DMS 273 (cell line): ENCODE measurements around the gene TXN2.
"Not testable (repeated sequence)": the region's sequence is repeated elsewhere in the genome, so short reads cannot be mapped to it uniquely, and the experiment has no call there.

Experiments
- DNase-seq: peaks from one replicate; lab custom pipeline; 2025; ENCODE audit not compliant: unreplicated experiment; lab: John Stamatoyannopoulos, UW

TXN2 gene, protein sequence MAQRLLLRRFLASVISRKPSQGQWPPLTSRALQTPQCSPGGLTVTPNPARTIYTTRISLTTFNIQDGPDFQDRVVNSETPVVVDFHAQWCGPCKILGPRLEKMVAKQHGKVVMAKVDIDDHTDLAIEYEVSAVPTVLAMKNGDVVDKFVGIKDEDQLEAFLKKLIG

DNA sequence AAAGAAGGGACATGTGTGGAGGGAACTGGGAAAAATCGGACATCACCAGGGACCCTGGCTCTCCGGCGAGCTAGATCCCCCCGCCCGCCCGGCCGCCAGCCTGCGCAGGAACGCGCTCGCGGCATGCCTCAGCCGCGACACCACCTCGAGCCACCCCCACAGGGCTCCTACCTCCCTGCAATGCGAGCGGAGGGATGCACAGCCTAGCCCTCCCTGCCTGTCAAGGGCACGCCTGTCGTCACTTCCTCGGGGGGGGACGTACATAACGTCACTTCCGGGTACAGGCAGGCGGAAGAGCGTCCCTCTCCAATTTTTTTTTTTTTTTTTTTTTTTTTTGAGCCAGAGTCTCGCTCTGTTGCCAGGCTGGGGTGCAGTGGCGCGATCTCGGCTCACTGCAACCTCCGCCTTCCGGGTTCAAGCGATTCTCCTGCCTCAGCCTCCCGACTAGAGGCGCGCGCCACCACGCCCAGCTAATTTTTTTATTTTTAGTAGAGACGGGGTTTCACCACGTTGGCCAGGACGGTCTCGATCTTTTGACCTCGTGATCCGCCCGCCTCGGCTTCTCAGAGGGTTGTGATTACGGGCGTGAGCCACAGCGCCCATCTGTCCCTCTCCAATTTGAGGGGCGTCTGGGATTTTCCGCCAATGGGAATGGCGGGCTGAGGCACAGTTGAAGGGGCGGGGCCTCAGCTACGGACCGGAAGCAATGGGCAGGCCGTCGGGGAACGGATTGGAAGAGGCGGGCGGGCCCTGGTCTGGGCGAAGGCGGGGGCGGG is at the start of gene TXN2:
Gene TXN2, minus strand, starts transcription at position 248 of the 776 bp plus-strand sequence. CDS start 803 bp downstream, outside the sequence.
- peak; percentile 97 for DNase-seq

DNA sequence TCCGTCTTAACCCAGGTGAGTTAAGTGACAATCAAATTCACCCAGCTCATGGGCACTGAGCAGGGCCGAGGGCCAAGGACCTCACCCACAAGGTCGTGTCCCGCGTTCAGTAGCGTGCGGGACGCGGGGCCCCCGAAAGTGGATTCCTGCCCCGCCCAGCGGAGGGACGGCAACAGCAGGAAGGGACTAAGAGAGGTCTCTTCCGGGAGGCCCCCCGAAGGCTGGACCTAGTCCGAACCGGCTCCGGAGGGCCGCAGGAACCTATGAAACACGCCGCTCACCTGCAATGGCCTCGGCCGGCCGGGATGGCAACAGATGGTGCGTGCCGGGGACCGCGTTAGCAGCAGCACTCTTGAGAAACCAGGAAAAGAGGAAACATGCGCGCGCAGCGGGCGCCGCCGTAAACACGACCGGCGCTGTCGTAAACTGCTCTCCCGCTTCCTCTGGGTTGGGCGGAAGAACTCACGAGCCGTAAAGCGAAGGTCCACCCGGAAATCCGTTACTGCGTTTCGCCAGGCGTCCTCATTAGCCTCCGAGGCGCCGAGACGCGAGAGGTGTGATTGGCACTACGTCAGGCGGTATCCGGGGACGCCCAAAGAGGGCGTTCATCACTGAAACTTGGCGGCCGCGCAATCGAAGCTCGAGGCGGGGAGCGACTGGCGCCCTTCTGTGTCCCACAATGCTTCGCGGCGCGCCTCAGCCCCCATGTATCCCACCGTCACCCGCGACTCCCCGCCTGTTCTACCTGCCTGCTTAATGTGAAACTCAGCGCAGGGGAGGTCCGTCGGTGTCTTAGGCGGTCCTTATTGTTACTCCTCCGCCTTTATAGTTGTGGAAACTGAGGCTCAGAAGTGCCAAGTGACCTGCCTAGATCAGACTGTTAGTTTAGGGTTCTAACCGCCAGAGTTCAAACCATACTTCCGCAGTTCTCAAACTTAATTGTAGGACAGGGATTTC is 47.6 kb upstream of the TXN2 start, which contains the start of gene EIF3D:
Gene EIF3D, minus strand, starts transcription at position 372 of the 957 bp plus-strand sequence. CDS start 3,045 bp downstream, outside the sequence.
- peak; percentile 99 for DNase-seq

DNA sequence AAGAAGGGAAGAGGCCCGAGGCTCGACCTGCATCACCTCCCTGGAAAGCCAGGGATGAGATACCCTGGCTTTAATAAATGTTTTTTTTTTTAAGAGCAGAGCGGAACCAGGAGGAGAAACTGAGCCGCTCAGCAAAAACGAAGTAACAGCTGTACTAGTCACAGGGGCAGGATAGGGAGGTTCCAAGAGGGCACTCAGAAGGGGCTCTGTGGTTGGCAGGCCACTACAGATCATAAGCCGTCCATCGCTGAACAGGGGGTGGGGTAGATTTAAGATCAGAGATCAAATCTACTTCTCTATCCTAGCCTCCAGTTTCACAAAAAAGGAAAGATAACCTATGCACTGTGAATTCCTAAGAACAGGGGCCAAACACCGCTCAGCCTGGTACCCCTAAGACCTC is 46.9 kb upstream of the TXN2 start:
- DNase-seq = peak; percentile 44

DNA sequence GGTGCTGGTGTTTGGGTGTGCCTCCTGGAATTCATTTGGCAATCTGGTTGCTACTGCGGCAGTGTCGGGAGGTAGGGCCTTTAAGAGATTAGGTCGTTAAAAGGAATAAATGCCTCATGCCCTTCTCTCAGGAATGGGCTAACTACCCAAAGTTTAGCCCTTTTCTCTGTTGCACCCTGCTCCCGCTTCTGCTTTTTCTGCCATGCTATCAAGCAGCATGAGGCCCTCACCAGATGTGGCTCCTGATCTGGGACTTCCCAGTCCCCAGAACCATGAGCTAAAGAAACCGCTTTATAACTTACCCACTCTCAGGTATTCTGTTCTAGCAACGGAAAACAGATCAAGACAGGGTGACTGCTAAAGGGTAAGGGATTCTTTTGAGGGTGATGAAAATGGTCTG is 41.2 kb upstream of the TXN2 start:
- no peak for DNase-seq

DNA sequence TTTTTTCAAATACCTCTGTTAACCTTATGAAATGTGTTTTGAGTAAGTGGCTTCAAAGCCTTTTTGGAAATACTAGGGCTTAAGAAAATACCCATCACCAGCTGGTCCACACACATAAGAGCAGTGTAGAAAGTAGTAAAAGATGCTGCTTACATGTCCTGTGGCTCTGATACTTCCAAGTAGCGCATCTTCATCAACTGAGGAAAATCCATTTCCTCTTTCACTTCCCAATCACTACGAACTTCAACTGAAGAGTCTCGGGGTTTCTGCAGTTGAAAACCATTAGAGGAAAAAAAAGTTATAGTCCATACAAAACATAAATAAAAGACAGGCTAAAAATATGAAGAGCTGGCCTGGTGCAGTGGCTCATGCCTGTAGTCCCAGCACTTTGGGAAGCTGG is 39.0 kb upstream of the TXN2 start:
- DNase-seq = no peak

DNA sequence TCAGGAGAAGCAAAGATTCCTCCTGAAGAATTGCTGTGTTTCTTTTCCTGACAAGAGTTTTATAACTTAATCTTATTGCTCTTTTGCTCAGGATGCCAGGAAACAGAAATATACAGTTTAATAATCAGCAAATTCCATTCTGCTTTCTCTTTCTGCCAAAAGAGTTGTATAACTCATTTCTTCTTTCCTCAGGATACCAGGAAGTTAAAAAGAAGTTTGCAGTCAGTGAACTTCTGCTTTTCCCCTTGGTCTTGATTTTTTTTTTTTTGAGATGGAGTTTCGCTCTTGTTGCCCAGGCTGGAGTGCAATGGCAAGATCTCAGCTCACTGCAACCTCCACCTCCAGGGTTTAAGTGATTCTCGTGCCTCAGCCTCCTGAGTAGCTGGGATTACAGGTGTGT is 38.5 kb upstream of the TXN2 start:
- DNase-seq = not testable (repeated sequence)

DNA sequence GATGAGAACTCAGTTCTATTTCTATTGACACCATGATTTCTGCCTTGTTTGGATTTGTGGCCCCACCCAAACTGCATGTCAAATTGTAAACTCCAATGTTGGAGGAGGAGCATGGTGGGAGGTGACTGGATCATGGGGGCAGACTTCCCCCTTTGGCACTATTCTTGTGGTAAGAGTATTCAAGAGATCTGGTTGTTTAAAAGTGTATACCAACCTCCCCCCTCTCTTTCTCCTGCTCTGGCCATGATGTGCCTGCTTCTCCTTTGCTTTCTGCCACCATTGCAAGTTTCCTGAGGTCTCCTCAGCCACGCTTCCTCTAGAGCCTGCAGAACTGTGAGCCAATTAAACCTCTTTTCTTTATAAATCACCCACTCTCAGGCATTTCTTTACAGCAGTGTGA is 33.3 kb upstream of the TXN2 start:
- DNase-seq = no peak

DNA sequence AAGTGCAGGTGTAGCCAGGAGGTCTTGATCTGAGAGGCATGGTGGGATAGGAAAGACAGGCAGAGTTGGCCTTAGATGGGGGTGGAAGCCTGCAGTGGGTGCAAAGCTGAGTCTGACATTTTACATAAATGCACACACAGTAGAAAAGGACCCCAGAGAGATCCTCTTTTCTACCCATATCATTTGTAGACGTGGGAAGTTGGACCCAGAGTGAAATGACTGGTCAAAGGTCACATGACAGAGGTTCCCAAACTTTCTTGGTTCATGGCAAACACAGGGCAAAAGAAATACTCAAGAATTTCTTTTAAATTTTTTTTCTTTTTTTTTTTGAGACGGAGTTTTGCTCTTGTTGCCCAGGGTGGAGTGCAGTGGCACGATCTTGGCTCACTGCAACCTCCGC is 31.6 kb upstream of the TXN2 start:
- DNase-seq = no peak

DNA sequence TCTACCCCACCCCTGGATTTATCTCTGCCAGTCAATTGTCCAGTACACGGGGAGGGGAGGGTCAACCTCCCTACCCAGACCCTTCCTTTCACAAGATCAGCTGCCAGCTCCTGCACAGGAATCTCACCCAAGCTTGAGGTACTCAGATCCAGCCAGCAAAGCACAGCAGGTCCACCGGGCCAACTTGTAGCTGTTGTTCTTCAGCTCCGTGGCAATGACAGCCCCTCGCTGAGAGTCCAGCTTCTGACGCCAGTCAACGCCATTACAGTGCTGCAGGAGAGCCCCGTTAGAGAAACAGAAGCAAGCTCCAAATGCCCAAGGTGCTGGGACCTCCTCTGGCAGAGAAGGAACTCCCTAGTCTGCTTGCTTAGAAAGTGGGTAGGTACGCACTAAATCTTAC is 30.9 kb upstream of the TXN2 start:
- no peak for DNase-seq

DNA sequence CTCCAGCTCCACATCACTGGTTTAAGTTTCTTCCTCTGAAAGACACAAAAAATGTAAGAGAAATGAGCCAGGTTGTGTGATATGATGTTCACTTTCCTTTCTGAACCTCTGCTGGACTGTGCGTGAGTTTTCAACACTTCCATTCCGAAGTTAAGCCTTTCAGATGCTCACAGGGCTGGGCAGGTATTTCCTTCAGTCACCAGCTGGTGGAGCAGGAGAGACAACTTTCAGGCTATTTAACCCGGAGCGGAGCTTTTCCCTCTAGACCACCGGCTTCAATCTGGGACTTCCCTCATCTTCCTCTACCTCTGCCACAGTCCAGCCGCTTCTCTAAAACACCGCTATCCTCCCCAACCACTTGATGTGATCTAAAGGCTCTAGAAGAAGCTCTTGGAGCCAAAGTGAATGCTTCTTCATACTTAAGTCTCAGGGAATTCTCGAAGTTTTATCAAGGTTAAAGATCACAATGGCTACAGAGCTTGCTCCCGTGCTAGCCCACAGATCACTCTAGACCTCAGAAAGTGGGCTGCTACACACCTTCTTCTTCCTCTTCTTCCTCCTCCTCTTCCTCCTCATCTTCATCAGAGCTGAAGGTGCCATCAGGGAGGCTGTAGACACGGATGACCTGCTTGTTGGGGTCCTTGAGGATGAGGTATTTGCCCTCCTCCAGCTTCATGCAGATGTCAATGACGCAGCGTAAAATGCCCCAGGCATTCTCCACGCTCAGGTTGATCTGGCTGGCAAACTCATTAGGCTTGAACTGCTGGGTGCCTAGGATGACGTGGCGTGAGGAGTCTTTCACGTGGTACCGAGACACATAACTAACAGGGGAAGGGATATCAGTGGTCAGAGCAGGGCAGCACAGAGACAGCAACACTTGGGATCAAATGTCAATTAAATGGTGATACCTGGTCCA is 29.8 kb upstream of the TXN2 start:
- peak; percentile 73 for DNase-seq

DNA sequence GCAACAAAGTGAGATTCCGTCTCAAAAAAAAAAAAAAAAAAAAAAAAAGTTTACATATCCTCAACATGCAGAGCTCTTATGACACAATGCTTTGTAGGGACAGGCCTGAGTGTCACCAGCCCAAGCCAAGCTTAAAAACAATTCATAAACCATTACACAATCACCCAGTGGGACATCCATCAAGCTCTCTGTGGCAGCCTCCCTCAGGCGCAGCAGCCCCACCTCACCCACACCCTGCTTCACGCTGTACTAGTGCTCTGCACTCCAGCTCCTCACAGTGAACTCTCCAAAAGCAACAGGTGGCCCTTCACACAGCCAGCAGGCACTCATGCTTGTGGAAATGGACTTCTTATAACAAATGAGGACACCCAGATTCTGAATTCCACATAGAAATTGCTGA is 28.9 kb upstream of the TXN2 start:
- no peak for DNase-seq

DNA sequence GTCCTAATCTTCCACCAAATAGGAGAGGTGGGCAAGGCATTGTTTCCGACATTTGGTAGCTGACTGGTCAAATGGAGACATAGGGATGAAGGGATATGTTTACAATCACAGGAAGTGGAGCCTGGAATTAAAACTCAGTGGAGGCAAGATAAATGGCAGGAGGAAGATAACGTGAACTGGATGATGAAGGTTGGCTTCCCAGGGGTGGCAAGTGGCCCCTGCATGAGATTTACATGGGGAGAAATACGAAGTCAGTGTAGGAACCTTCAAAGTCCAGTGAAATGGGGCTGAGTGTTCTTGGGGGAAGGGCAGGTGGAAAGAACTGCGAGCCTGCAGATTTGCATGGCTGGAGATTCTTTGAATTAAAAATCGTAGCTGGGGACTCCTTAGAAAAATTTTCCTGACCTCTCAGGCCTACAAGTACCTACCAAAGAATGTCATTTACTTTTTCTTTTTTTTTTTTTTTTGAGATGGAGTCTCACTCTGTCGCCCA is 26.1 kb upstream of the TXN2 start:
- DNase-seq = no peak

DNA sequence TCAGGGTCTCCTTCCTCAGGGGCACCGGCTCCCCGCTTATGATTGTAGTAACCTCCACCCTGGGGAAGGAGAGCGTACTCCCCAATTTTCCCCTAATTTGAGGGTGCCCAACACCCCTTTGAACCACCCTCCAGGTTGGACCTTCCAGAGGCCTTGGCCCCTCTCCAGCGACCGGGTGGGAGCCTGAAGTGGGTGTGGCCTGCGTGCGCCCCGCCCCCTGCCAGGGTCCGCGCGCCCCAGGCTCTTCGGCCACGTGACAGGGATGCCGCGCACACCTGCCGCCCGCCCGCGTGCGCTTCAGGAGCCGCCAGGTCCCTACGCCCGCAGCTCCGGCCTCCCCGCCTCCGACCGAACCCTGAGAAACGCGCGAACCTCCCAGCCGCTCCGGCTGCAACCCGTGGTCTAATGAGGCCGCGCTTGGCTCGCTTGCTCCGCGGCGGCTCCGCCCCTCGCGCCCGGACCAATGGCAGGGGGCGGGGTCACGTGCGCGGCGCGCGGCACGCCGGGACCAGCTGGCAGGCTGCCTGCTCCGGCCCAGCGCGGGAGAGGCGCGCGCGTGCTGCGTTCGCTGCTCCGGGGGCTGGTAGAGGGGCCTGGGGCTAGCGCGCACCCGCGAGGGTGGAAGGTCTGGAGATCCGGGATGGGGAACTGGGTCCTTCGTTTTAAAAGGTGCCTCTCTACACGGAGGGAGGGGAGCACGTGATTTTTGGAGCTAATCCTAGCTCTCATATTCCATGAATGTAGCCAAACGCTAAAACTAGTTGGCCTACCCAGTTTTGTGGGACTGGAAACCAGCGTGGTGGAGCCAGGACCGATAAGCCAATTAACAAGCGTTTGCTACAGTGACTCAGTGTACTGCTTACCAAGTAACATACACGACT is 25.4 kb upstream of the TXN2 start, which contains the start of gene FOXRED2:
Gene FOXRED2, minus strand, starts transcription at position 404 of the 881 bp plus-strand sequence. CDS start 618 bp downstream, outside the sequence.
- peak; percentile 94 for DNase-seq

DNA sequence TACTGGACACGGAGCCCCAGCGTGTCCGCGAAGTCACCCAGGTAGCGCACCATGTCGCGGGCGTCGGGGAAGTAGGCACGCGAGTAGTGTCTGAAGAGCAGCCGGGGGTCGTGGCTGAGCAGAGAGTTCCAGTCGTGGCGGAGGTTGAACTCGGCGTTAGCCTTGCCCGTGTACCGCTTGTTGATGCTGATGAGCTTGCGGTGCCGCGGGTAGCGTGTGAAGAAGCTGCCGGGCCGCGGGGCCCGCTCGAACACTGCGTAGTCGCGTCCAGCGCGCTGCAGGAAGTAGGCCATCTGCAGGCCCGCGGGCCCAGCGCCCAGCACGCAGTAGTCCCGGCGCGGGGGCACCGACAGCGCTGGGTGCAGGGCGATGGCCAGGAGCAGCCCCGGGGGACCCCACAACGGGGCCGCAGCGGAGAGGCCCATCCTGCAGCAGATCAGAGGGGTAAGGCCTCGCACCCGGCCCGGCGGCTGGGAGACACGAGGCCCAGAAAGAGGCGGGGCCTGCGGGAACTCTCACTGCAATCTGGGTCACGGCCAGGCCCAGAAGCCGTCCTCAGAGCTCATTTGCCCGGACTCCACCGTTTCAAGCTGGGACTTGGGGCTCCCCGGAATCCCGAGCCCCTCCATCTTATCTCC is 24.7 kb upstream of the TXN2 start:
- no peak for DNase-seq

DNA sequence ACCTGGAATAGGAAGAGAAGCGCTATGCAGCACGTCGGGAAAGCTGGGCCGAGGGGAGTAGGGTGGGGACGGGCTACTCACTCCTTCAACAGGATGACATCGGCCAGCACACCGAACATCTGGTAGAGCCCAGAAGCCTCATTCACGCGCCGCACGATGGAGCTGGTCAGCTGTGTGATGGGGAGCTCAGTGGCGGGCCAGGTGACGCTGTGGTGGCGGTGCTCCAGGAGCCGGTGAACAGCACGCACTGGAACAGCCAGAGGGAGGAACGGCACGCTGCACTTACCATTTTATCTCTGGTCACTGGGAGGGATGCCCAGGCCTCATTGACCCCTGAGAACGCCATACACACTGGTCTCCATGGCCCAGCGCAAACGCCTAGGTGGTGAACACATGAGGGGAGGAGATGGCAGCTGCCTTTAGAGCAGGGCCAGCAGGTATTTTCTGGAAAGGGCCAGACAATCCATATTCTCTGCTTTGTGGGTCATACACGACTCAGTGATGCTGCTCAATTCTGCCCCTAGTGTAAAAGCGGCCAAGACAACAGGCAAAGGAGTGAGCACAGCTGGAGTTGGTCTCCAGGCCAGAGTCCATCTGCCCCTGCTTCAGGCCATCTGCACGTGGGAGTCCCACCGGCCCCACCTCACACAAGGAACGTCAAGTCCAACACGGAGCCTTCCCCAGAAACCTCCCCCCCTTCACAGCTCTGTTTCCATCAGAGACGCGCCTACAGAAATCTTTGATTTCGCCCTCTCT is 16.6 kb upstream of the TXN2 start:
- peak; percentile 35 for DNase-seq

DNA sequence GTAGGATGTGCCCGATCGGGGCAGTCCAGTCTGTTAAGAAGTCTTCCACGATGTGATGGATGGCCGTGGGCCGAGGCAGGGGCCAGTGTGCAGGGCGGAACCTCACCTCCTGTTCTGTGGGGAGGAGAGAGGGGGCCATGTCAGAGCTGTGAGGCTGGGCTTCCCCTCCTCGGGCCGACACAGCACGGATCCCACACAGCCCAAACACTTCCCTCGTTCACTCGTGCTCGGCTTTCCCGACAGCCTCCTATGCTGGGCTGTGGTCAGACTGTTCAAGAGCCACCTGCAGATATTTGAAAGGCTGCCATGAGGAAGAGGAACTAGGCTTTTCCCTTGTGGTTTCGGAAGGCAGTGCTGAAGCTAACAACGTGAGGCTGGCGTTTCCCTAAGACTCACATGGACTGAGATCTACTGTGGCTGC is 12.3 kb upstream of the TXN2 start:
- DNase-seq = no peak

DNA sequence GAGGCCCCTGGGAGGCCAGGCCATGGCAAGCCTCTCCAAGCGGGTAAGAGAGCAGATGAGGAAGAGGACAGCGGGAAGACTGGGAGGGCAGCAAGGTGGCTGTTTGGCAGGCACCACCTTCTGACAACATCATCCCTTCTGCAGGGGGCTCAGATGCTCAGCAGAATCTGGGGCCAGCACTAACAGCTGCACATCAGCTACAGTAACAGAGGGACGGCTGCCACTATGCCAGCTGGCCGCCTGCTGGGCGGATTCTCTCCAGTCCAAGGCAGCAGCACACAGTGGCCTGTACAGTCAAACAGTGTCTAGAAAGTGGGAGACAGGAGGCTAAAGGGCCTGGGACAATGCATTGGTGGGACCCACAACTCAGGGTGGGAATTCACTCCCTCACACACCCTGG is 10.7 kb upstream of the TXN2 start:
- peak; percentile 64 for DNase-seq

DNA sequence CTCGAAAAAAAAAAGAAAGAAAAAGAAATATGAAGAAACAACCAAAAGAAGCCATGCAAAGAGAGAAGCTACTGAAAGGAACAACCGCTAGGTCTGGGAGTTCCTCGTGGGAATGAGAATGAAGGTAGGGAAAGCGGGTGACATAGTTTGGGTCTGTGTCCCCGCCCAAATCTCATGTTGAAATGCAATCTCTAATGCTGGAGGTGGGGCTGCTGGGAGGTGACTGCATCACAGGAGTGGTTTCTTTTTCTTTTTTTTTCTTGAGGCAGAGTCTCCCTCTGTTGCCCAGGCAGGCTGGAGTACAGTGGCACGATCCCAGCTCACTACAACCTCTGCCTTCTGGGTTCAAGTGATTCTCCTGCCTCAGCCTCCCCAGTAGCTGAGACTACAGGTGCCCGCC is 9.7 kb upstream of the TXN2 start:
- no peak for DNase-seq
